GM21737 (cell line): ENCODE data around the gene TOM1.
"Not testable (repeated sequence)": the region's sequence is repeated elsewhere in the genome, so short reads cannot be mapped to it uniquely, and the experiment has no call there.

Source experiments
- ATAC-seq: cut with Tn5 transposase; IDR thresholded peaks from one replicate; pipeline ENCODE4 v1.9.1; 2021; ENCODE audit warnings: mild to moderate bottlenecking, moderate library complexity; ENCODE audit not compliant: unreplicated experiment

The TOM1 gene

DNA sequence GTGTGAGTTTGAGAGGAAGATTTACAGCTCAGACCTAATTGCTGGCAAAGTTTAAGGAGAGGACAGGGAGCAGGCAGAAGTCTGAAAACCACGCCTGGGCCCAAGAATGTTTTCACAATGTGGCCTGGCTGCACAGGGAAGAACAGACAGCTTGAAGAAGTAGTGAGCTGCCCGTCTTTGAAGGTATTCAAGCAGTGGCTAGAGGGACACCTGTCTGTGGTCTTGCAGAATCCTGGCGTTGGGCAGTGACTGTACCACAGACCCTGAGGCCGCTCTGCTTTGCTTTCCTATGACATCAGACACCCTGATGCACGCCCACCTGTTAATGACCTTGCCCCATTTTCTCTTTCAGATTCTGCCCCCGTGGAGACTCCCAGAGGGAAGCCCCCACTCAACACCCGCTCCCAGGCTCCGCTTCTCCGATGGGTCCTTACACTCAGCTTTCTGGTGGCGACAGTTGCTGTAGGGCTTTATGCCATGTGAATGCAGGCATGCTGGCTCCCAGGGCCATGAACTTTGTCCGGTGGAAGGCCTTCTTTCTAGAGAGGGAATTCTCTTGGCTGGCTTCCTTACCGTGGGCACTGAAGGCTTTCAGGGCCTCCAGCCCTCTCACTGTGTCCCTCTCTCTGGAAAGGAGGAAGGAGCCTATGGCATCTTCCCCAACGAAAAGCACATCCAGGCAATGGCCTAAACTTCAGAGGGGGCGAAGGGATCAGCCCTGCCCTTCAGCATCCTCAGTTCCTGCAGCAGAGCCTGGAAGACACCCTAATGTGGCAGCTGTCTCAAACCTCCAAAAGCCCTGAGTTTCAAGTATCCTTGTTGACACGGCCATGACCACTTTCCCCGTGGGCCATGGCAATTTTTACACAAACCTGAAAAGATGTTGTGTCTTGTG lies 93.7 kb downstream of the TOM1 start:
- ATAC-seq, result no peak

DNA sequence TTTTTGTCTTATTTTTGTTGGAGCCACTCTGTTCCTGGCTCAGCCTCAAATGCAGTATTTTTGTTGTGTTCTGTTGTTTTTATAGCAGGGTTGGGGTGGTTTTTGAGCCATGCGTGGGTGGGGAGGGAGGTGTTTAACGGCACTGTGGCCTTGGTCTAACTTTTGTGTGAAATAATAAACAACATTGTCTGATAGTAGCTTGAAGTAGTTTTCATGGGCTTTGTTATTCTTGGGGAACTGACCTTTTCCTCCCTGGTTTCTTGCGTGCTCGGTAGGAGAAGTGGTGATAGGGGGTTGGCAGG lies 94.3 kb downstream of the TOM1 start:
- ATAC-seq, result no peak

DNA sequence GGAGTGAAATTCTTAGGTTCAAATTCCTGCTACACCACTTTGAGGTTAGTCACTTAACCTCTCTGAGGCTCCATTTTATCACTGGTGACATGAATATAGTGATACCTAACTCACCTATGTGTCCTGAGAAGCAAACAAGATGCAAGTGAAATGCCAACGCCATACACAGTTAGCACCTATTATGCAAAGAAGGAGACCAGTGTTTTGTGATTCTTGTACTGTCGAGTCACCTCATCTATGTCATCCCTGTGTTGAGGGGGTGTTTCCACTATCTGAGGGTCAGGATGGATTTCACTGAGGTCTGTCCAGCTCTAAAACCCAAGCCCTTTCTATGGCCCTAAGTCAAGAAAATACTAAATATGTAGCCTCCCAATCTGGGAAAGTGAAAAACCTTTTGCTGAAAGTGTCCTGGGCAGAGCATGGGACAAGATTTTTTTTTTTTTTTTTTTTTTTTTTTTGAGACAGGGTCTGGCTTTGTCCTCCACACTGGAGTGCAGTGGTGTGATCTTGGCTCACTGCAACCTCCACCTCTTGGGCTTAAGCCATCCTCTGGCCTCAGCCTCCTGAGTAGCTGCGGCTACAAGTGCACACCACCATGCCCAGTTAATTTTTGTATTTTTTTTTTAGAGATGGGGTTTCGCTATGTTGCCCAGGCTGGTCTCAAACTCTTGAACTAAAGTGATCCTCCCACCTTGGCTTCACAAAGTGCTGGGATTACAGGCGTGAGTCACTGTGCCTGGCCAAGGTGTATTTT lies 95.3 kb downstream of the TOM1 start:
- no peak for ATAC-seq

DNA sequence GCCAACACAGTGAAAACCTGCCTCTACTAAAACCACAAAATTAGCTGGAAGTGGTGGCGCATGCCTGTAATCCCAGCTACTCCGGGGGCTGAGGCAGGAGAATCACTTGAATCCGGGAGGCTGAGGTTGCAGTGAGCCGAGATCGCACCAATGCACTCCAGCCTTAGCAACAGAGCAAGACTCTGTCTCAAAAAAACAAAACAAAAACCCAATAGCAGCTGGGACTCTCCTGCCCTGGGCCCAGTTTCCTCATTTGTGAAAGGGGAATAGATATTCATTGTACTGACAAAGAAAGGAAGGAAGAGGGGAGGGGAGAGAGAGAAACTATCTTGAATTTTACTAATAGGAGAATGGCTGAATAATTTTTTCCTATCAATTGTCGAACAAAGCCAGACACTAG lies 96.9 kb downstream of the TOM1 start:
- not testable (repeated sequence) for ATAC-seq

DNA sequence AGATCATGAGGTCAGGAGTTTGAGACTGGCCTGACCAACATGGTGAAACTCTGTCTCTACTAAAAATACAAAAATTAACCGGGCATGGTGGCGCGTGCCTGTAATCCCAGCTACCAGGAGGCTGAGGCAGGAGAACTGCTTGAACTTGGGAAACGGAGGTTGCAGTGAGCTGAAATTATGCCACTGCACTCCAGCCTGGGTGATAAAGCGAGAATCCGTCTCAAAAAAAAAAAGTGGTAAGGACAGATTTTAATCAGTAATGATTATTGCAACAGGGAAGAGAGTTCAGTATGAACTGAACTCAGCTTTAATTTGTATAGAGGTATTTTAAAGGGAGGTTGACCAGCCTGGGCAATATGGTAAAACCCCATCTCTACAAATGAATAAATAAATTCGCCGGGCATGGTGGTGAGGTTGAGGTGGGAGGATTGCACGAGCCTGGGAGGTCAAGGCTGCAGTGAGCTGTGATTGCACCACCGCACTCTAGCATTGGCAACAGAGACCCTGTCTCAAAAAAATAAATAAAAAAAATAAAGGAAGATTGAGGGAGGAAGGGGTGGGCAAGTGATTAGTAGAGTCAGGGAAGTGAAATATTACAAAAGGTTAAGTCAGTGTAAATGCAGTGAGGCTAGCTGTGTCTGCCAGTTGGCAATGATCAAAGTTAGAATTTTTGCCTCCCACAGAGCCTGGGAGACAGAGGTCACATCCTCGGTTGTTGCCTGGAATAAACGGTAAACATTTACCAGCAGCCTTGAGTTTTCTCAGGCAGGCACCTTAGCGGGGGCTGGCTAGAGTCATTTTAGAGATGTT lies 97.6 kb downstream of the TOM1 start:
- ATAC-seq, result no peak
